GM12878 (cell line): ENCODE measurements around the gene GMDS. TPM values are rescaled to one million over a fixed set of nuclear protein-coding genes. Genes with fewer than 3 reads are reported as not detected.

Experiments used
- ATAC-seq: fragments of 200-7000 bp; cut with Tn5 transposase; 3 replicates; pipeline ENCODE4 v1.9.1; 2020; ENCODE audit warnings: mild to moderate bottlenecking, moderate library complexity
- BruUV-seq: library from RNA; stranded (reverse); fragments of 400-500 nt; replicated peaks from 2 replicates; lab custom pipeline; 2021; lab: Mats Ljungman, UMichigan
- CTCF ChIA-PET: fragments of 300-600 bp; sonication (Branson Sonifier 250); formaldehyde crosslinking; extraction: SDS; loops from one replicate; lab custom pipeline; 2021; ENCODE audit warnings: inconsistent platforms; lab: Yijun Ruan, JAX
- POLR2A ChIA-PET: fragments of 350-600 bp; formaldehyde crosslinking; extraction: SDS; loops from one replicate; lab custom pipeline; 2021; ENCODE audit warnings: inconsistent platforms; lab: Charles Lee
- RAD21 ChIA-PET: fragments of 300-600 bp; sonication (Branson Sonifier 250); formaldehyde crosslinking; loops from one replicate; lab custom pipeline; 2023; ENCODE audit warnings: antibody characterized with exemption; ENCODE audit not compliant: unreplicated experiment; lab: Charles Lee
- SMC1A ChIA-PET: fragments of 300-600 bp; sonication (Branson Sonifier 250); formaldehyde crosslinking; loops from one replicate; lab custom pipeline; 2023; ENCODE audit not compliant: unreplicated experiment, uncharacterized antibody; lab: Charles Lee
- DNase-seq: peaks from one replicate; pipeline ENCODE4 v3.0.0-alpha.2; 2011; ENCODE audit warnings: low read depth, low spot score
- FAIRE-seq: peaks from 3 replicates; lab custom pipeline; 2011; peaks lifted over from hg19 to GRCh38; lab: Jason Lieb, UNC
- H2AFZ ChIP-seq: 2 replicates; pipeline ENCODE4 v1.6.0; 2011; ENCODE audit warnings: low read depth, low read length, control low read depth; ENCODE audit not compliant: control insufficient read depth
- H3K27ac ChIP-seq: 2 replicates; pipeline ENCODE4 v1.5.1; 2011; ENCODE audit warnings: control low read depth; ENCODE audit not compliant: control insufficient read depth, insufficient read depth
- H3K27me3 ChIP-seq, 2 experiments: replicated peaks in 1 of 2; 2 replicates each; pipeline versions ENCODE4 v1.6.0 to v1.6.1; 2011; ENCODE audit warnings: low read length in 1 of 2; ENCODE audit not compliant: control insufficient read depth in 2 of 2, insufficient read depth in 2 of 2
- H3K36me3 ChIP-seq, 2 experiments: 2 replicates each; pipeline ENCODE4 v1.5.1; 2011; ENCODE audit warnings: low read length in 1 of 2; ENCODE audit not compliant: control insufficient read depth in 2 of 2, insufficient read depth in 2 of 2
- H3K4me1 ChIP-seq: 2 replicates; pipeline ENCODE4 v1.6.1; 2011; ENCODE audit warnings: mild to moderate bottlenecking, low read length, moderate library complexity, mixed read lengths; ENCODE audit not compliant: control insufficient read depth, insufficient read depth
- H3K4me2 ChIP-seq: 2 replicates; pipeline ENCODE4 v1.6.0; 2011; ENCODE audit warnings: control low read depth; ENCODE audit not compliant: control insufficient read depth, insufficient read depth
- H3K4me3 ChIP-seq: fragments of 200-600 bp; sonication (generic); 2 replicates; pipeline ENCODE4 v1.5.1; 2016
- H3K79me2 ChIP-seq: 2 replicates; pipeline ENCODE4 v1.6.0; 2011; ENCODE audit warnings: low read length; ENCODE audit not compliant: control insufficient read depth, insufficient read depth
- H3K9ac ChIP-seq: 2 replicates; pipeline ENCODE4 v1.8.0; 2011; ENCODE audit warnings: low read length, control low read depth, mixed read lengths; ENCODE audit not compliant: control insufficient read depth, insufficient read depth
- H3K9me3 ChIP-seq: replicated peaks from 3 replicates; pipeline ENCODE4 v1.5.1; 2011; ENCODE audit warnings: mild to moderate bottlenecking, low read length; ENCODE audit not compliant: control insufficient read depth, insufficient read depth
- H4K20me1 ChIP-seq: 2 replicates; pipeline ENCODE4 v1.6.0; 2011; ENCODE audit not compliant: control insufficient read depth, insufficient read depth
- BACH1 ChIP-seq: fragments of 450-650 bp; IDR thresholded peaks from 2 replicates; pipeline ENCODE4 v1.6.1; 2017; ENCODE audit warnings: mild to moderate bottlenecking, borderline replicate concordance
- ESRRA ChIP-seq: IDR thresholded peaks from 2 replicates; pipeline ENCODE4 v1.6.1; 2012; ENCODE audit warnings: mild to moderate bottlenecking, low read length, improper control_type of control experiment
- IKZF2 ChIP-seq, 2 experiments: fragments of 450-650 bp; IDR thresholded peaks; 2 replicates each; pipeline ENCODE4 v1.6.1; 2017; ENCODE audit warnings: mild to moderate bottlenecking in 2 of 2, moderate library complexity in 2 of 2
- IRF3 ChIP-seq: fragments of 450-650 bp; IDR thresholded peaks from 2 replicates; pipeline ENCODE4 v1.6.1; 2014; ENCODE audit warnings: mild to moderate bottlenecking
- MTA2 ChIP-seq: fragments of 450-650 bp; IDR thresholded peaks from 2 replicates; pipeline ENCODE4 v1.6.1; 2016; ENCODE audit warnings: low read depth, mild to moderate bottlenecking, moderate library complexity
- MTA3 ChIP-seq: IDR thresholded peaks from 2 replicates; pipeline ENCODE4 v1.6.1; 2012; ENCODE audit warnings: low read length, inconsistent platforms, borderline replicate concordance
- POLR2A ChIP-seq: IDR thresholded peaks from 2 replicates; pipeline ENCODE4 v1.6.1; 2011; ENCODE audit warnings: low read depth, mild to moderate bottlenecking, low read length
- RAD51 ChIP-seq: fragments of 450-650 bp; IDR thresholded peaks from 2 replicates; pipeline ENCODE4 v1.6.1; 2016; ENCODE audit warnings: moderate library complexity, mild to moderate bottlenecking, inconsistent platforms
- RBBP5 ChIP-seq: fragments of 200-600 bp; sonication (generic); conservative IDR thresholded peaks from 2 replicates; pipeline ENCODE4 v1.6.1; 2016
- RCOR1 ChIP-seq: conservative IDR thresholded peaks from 2 replicates; pipeline ENCODE4 v1.6.1; 2012; ENCODE audit warnings: low read depth, low read length, improper control_type of control experiment
- ZNF622 ChIP-seq: fragments of 450-650 bp; IDR thresholded peaks from 2 replicates; pipeline ENCODE4 v1.6.1; 2017; ENCODE audit warnings: mild to moderate bottlenecking, inconsistent platforms
- ZSCAN29 ChIP-seq: fragments of 450-650 bp; IDR thresholded peaks from 2 replicates; pipeline ENCODE4 v1.6.1; 2017; ENCODE audit warnings: mild to moderate bottlenecking, moderate library complexity
- WGBS: methylation state at CpG from one replicate; pipeline ENCODE4 v1.1.6; 2016; ENCODE audit warnings: low lambda C conversion rate; ENCODE audit not compliant: insufficient replicate concordance, insufficient coverage; ENCODE audit errors: missing lambda C conversion rate; 5-methylcytosine and 5-hydroxymethylcytosine counted together
- in situ Hi-C: fragments of 300-500 bp; cut with MboI; formaldehyde crosslinking; loops from 9 replicates; pipeline ENCODE4 v1.14.3; 2018; ENCODE audit warnings: mixed read lengths
- intact Hi-C: fragments of 100-400 bp; cut with micrococcal nuclease; formaldehyde crosslinking; loops from one replicate; pipeline ENCODE4 v1.14.2; 2022; ENCODE audit not compliant: unreplicated experiment
- polyA plus RNA-seq, 11 experiments: library from polyadenylated mRNA; depleted of rRNA in 4 of 11; unstranded in 6 of 11; stranded (reverse) in 5 of 11; fragments of >200 nt; fragmentation: Nextera tagmentation in 4 of 11; fragmentation: Illumina TruSeq in 1 of 11; extraction: Ambion mirVana in 4 of 11; extraction: Trizol in 1 of 11; gene quantifications; 1 replicate in 1 of 11; 2 replicates in 10 of 11; pipeline versions ENCODE4 v1.2.1 to v1.2.3, GENCODE V29; 2011 to 2016; ENCODE audit warnings: inconsistent platforms in 2 of 11, missing spikeins in 2 of 11, low read depth in 1 of 11
- total RNA-seq, 4 experiments: library from RNA; depleted of rRNA in 3 of 4; stranded (reverse); fragments of >200 nt in 3 of 4; fragmentation: Illumina TruSeq in 1 of 4; extraction: Trizol in 1 of 4; gene quantifications; 2 replicates each; pipeline versions ENCODE4 v1.2.1 to v1.2.3, GENCODE V29; 2013 to 2021
- TF ChIP-seq, protein P1 (sequence below), 3 experiments: IDR thresholded peaks in 2 of 3; conservative IDR thresholded peaks in 1 of 3; 2 replicates each; pipeline ENCODE4 v1.5.1; 2011; ENCODE audit warnings: low read depth in 3 of 3, low read length in 3 of 3, mild to moderate bottlenecking in 3 of 3, control low read depth in 2 of 3, moderate library complexity in 2 of 3, inconsistent platforms in 1 of 3, mixed read lengths in 1 of 3; ENCODE audit not compliant: control insufficient read depth in 2 of 3, insufficient read depth in 1 of 3; ENCODE audit errors: extremely low read depth in 1 of 3
- TF ChIP-seq, protein P2 (sequence below): fragments of 150-350 bp; IDR thresholded peaks from 2 replicates; pipeline ENCODE4 v1.6.1; 2014; ENCODE audit warnings: mild to moderate bottlenecking, low read depth, low read length
- TF ChIP-seq, protein P3 (sequence below): IDR thresholded peaks from 2 replicates; pipeline ENCODE4 v1.6.1; 2011; ENCODE audit warnings: low read depth, mild to moderate bottlenecking, low read length, moderate library complexity, borderline replicate concordance; ENCODE audit errors: extremely low read depth

The GMDS gene
- total and polyA plus RNA-seq, 10 of the 15 experiments (the other 5 are each of a cell fraction or from before 2014, with no cell fraction given), result 0.61 to 53.8 (median 29.3) TPM

DNA sequence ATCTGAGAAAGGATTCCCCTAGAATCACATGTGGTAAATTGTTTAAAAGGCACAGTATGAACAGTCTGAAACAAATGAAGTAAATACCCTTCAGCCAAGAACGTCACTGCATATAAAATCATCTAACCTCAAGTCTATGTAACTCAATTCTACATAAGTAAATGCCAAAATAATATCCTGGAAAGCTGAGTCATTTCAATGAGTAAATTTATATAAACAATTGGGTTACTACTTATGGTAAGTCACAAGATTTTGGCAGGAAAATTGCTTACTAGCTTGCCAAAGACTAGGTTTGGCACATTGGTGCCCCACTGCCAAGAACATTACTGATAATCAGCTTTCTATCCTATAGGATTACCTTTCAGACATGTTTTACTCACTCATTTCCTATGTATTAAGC, 8.4 kb downstream of the GMDS start:
- 96% methylated on average over 1 of the region's 1 CpG for WGBS
- H3K9ac ChIP-seq, result no peak overlapping the region
- no peaks in the 10 kb centered on the region for H3K36me3 ChIP-seq
- no peak overlapping the region for H3K27ac ChIP-seq
- no peak for ATAC-seq
- no peak overlapping the region for H3K4me2 ChIP-seq
- ChIA-PET SMC1A (interaction anchor here (0.6 to 1.4 kb wide), 3 partner anchors 23 to 35 kb away, joined by 3 to 4 read pairs (median 3); no protein-coding TSS in a partner anchor), POLR2A (interaction anchor here (0.7 to 0.8 kb wide), 2 partner anchors 11 to 16 kb away, joined by 4 to 5 read pairs; no protein-coding TSS in a partner anchor), RAD21 (interaction anchor here (0.7 kb wide), 1 partner anchor 977 kb away, joined by 4 read pairs; no protein-coding TSS in a partner anchor), CTCF (interaction anchor here (1.2 to 1.9 kb wide), 2 partner anchors 9 to 28 kb away, joined by 4 to 7 read pairs; no protein-coding TSS in a partner anchor)
- H4K20me1 ChIP-seq, result no peaks in the 10 kb centered on the region
- no TSS peak for BruUV-seq
- intact Hi-C loops, result no loop called here
- H2AFZ ChIP-seq, result no peak overlapping the region
- no peaks in the 10 kb centered on the region for H3K27me3 ChIP-seq
- peaks cover 8% of the 10 kb centered on the region for H3K4me1 ChIP-seq
- no peak for FAIRE-seq
- no peak for DNase-seq
- H3K9me3 ChIP-seq, result no peaks in the 10 kb centered on the region
- H3K4me3 ChIP-seq, result no peak overlapping the region
- TF ChIP-seq BACH1 (no peak), ESRRA (no peak), IKZF2 (IDR thresholded peaks at IDR 0.05) (no peak), RBBP5 (no peak), RCOR1 (no peak), MTA3 (no peak), MTA2 (no peak), POLR2A (no peak), IRF3 (no peak), ZNF622 (no peak), ZSCAN29 (no peak), RAD51 (no peak)
- TF ChIP-seq, protein P1, sequence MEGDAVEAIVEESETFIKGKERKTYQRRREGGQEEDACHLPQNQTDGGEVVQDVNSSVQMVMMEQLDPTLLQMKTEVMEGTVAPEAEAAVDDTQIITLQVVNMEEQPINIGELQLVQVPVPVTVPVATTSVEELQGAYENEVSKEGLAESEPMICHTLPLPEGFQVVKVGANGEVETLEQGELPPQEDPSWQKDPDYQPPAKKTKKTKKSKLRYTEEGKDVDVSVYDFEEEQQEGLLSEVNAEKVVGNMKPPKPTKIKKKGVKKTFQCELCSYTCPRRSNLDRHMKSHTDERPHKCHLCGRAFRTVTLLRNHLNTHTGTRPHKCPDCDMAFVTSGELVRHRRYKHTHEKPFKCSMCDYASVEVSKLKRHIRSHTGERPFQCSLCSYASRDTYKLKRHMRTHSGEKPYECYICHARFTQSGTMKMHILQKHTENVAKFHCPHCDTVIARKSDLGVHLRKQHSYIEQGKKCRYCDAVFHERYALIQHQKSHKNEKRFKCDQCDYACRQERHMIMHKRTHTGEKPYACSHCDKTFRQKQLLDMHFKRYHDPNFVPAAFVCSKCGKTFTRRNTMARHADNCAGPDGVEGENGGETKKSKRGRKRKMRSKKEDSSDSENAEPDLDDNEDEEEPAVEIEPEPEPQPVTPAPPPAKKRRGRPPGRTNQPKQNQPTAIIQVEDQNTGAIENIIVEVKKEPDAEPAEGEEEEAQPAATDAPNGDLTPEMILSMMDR (IDR thresholded peaks at IDR 0.05 in 2 of 3, conservative IDR thresholded peaks at IDR 0.05 in 1 of 3; ENCODE audit: control insufficient read depth in 2 of 3, extremely low read depth in 1 of 3, insufficient read depth in 1 of 3, low read depth in 3 of 3, low read length in 3 of 3), result no peak
- TF ChIP-seq, protein P2, sequence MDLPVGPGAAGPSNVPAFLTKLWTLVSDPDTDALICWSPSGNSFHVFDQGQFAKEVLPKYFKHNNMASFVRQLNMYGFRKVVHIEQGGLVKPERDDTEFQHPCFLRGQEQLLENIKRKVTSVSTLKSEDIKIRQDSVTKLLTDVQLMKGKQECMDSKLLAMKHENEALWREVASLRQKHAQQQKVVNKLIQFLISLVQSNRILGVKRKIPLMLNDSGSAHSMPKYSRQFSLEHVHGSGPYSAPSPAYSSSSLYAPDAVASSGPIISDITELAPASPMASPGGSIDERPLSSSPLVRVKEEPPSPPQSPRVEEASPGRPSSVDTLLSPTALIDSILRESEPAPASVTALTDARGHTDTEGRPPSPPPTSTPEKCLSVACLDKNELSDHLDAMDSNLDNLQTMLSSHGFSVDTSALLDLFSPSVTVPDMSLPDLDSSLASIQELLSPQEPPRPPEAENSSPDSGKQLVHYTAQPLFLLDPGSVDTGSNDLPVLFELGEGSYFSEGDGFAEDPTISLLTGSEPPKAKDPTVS, result no peak
- TF ChIP-seq, protein P3, sequence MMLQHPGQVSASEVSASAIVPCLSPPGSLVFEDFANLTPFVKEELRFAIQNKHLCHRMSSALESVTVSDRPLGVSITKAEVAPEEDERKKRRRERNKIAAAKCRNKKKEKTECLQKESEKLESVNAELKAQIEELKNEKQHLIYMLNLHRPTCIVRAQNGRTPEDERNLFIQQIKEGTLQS, result no peak
- in situ Hi-C loops, result no loop called here
- H3K79me2 ChIP-seq, result peaks cover 17% of the 10 kb centered on the region
